Measurements from ENCODE around the gene DDAH1. TPM values are rescaled to one million over a fixed set of nuclear protein-coding genes. Genes with fewer than 3 reads are reported as not detected.

Gene DDAH1
- total RNA-seq, 1 donor from 2014 or later, result 12.0 TPM

- Histone ChIP-seq H3K27me3 (ENCODE audit: control insufficient read depth in 3 of 3, insufficient read depth in 3 of 3, low read length in 3 of 3) (no peaks in the 10 kb centered on the region), H3K9ac (ENCODE audit: low read depth in 1 of 3, low read length in 3 of 3) (no peak overlapping the region), H3K9me3 (ENCODE audit: control insufficient read depth in 3 of 3, low read length in 3 of 3) (no peaks in the 10 kb centered on the region), H3K4me1 (ENCODE audit: control insufficient read depth in 3 of 3, insufficient read depth in 3 of 3, low read length in 3 of 3) (peaks cover 18 to 22% (median 21%) of the 10 kb centered on the region in 3 donors), H3K27ac (ENCODE audit: low read depth, low read length) (peak overlapping the region; percentile 81), H3K4me3 (ENCODE audit: low read length in 3 of 3) (no peak overlapping the region), H3K36me3 (ENCODE audit: control insufficient read depth in 3 of 3, insufficient read depth in 3 of 3, low read length in 3 of 3) (no peaks in the 10 kb centered on the region)
Observed at GRCh38 chr1:85328713-85329397, 136.1 kb downstream of the DDAH1 start.

- Histone ChIP-seq H3K9ac (ENCODE audit: low read depth in 1 of 3, low read length in 3 of 3) (no peak overlapping the region), H3K27me3 (ENCODE audit: control insufficient read depth in 3 of 3, insufficient read depth in 3 of 3, low read length in 3 of 3) (no peaks in the 10 kb centered on the region), H3K9me3 (ENCODE audit: control insufficient read depth in 3 of 3, low read length in 3 of 3) (no peaks in the 10 kb centered on the region), H3K27ac (ENCODE audit: low read depth, low read length) (no peak overlapping the region), H3K36me3 (ENCODE audit: control insufficient read depth in 3 of 3, insufficient read depth in 3 of 3, low read length in 3 of 3) (no peaks in the 10 kb centered on the region), H3K4me1 (ENCODE audit: control insufficient read depth in 3 of 3, insufficient read depth in 3 of 3, low read length in 3 of 3) (peaks cover 18 to 22% (median 21%) of the 10 kb centered on the region in 3 donors), H3K4me3 (ENCODE audit: low read length in 3 of 3) (no peak overlapping the region)
Observed at GRCh38 chr1:85327759-85328158, 137.2 kb downstream of the DDAH1 start.

- H3K4me3 ChIP-seq (ENCODE audit: low read length in 3 of 3), result no peak overlapping the region
- H3K36me3 ChIP-seq (ENCODE audit: control insufficient read depth in 3 of 3, insufficient read depth in 3 of 3, low read length in 3 of 3), result no peaks in the 10 kb centered on the region
- no peak overlapping the region for H3K27ac ChIP-seq (ENCODE audit: low read depth, low read length)
- H3K27me3 ChIP-seq (ENCODE audit: control insufficient read depth in 3 of 3, insufficient read depth in 3 of 3, low read length in 3 of 3), result no peaks in the 10 kb centered on the region
- no peaks in the 10 kb centered on the region for H3K9me3 ChIP-seq (ENCODE audit: control insufficient read depth in 3 of 3, low read length in 3 of 3)
- H3K9ac ChIP-seq (ENCODE audit: low read depth in 1 of 3, low read length in 3 of 3), result no peak overlapping the region
- peaks cover 17 to 21% (median 18%) of the 10 kb centered on the region in 3 donors for H3K4me1 ChIP-seq (ENCODE audit: control insufficient read depth in 3 of 3, insufficient read depth in 3 of 3, low read length in 3 of 3)
Observed at GRCh38 chr1:85326851-85327250, 138.1 kb downstream of the DDAH1 start.

GRCh38 chr1:85326336-85326735, 138.6 kb downstream of the DDAH1 start:
- no peaks in the 10 kb centered on the region for H3K27me3 ChIP-seq (ENCODE audit: control insufficient read depth in 3 of 3, insufficient read depth in 3 of 3, low read length in 3 of 3)
- no peaks in the 10 kb centered on the region for H3K36me3 ChIP-seq (ENCODE audit: control insufficient read depth in 3 of 3, insufficient read depth in 3 of 3, low read length in 3 of 3)
- H3K4me3 ChIP-seq (ENCODE audit: low read length in 3 of 3), result no peak overlapping the region
- H3K27ac ChIP-seq (ENCODE audit: low read depth, low read length), result no peak overlapping the region
- H3K9me3 ChIP-seq (ENCODE audit: control insufficient read depth in 3 of 3, low read length in 3 of 3), result no peaks in the 10 kb centered on the region
- H3K9ac ChIP-seq (ENCODE audit: low read depth in 1 of 3, low read length in 3 of 3), result no peak overlapping the region
- peaks cover 17 to 21% (median 18%) of the 10 kb centered on the region in 3 donors for H3K4me1 ChIP-seq (ENCODE audit: control insufficient read depth in 3 of 3, insufficient read depth in 3 of 3, low read length in 3 of 3)

- Histone ChIP-seq H3K4me1 (ENCODE audit: control insufficient read depth in 3 of 3, insufficient read depth in 3 of 3, low read length in 3 of 3) (peaks cover 15 to 20% (median 18%) of the 10 kb centered on the region in 3 donors), H3K27ac (ENCODE audit: low read depth, low read length) (no peak overlapping the region), H3K9ac (ENCODE audit: low read depth in 1 of 3, low read length in 3 of 3) (no peak overlapping the region), H3K4me3 (ENCODE audit: low read length in 3 of 3) (no peak overlapping the region), H3K9me3 (ENCODE audit: control insufficient read depth in 3 of 3, low read length in 3 of 3) (no peaks in the 10 kb centered on the region), H3K27me3 (ENCODE audit: control insufficient read depth in 3 of 3, insufficient read depth in 3 of 3, low read length in 3 of 3) (no peaks in the 10 kb centered on the region), H3K36me3 (ENCODE audit: control insufficient read depth in 3 of 3, insufficient read depth in 3 of 3, low read length in 3 of 3) (no peaks in the 10 kb centered on the region)
Observed at GRCh38 chr1:85325920-85326319, 139.0 kb downstream of the DDAH1 start.

GRCh38 chr1:85323770-85324169, 141.2 kb downstream of the DDAH1 start:
- H3K4me3 ChIP-seq (ENCODE audit: low read length in 3 of 3), result no peak overlapping the region
- peaks cover 0 to 2% (median 2%) of the 10 kb centered on the region in 3 donors for H3K4me1 ChIP-seq (ENCODE audit: control insufficient read depth in 3 of 3, insufficient read depth in 3 of 3, low read length in 3 of 3)
- H3K36me3 ChIP-seq (ENCODE audit: control insufficient read depth in 3 of 3, insufficient read depth in 3 of 3, low read length in 3 of 3), result no peaks in the 10 kb centered on the region
- no peaks in the 10 kb centered on the region for H3K9me3 ChIP-seq (ENCODE audit: control insufficient read depth in 3 of 3, low read length in 3 of 3)
- no peak overlapping the region for H3K27ac ChIP-seq (ENCODE audit: low read depth, low read length)
- H3K27me3 ChIP-seq (ENCODE audit: control insufficient read depth in 3 of 3, insufficient read depth in 3 of 3, low read length in 3 of 3), result no peaks in the 10 kb centered on the region
- H3K9ac ChIP-seq (ENCODE audit: low read depth in 1 of 3, low read length in 3 of 3), result no peak overlapping the region

GRCh38 chr1:85322655-85323054, 142.3 kb downstream of the DDAH1 start:
- H3K36me3 ChIP-seq (ENCODE audit: control insufficient read depth in 3 of 3, insufficient read depth in 3 of 3, low read length in 3 of 3), result no peaks in the 10 kb centered on the region
- H3K27me3 ChIP-seq (ENCODE audit: control insufficient read depth in 3 of 3, insufficient read depth in 3 of 3, low read length in 3 of 3), result no peaks in the 10 kb centered on the region
- peaks cover 0 to 2% (median 0%) of the 10 kb centered on the region in 3 donors for H3K4me1 ChIP-seq (ENCODE audit: control insufficient read depth in 3 of 3, insufficient read depth in 3 of 3, low read length in 3 of 3)
- no peaks in the 10 kb centered on the region for H3K9me3 ChIP-seq (ENCODE audit: control insufficient read depth in 3 of 3, low read length in 3 of 3)
- H3K27ac ChIP-seq (ENCODE audit: low read depth, low read length), result no peak overlapping the region
- no peak overlapping the region for H3K9ac ChIP-seq (ENCODE audit: low read depth in 1 of 3, low read length in 3 of 3)
- no peak overlapping the region for H3K4me3 ChIP-seq (ENCODE audit: low read length in 3 of 3)

GRCh38 chr1:85321237-85321964, 143.6 kb downstream of the DDAH1 start:
- Histone ChIP-seq H3K9ac (ENCODE audit: low read depth in 1 of 3, low read length in 3 of 3) (no peak overlapping the region), H3K27me3 (ENCODE audit: control insufficient read depth in 3 of 3, insufficient read depth in 3 of 3, low read length in 3 of 3) (no peaks in the 10 kb centered on the region), H3K36me3 (ENCODE audit: control insufficient read depth in 3 of 3, insufficient read depth in 3 of 3, low read length in 3 of 3) (no peaks in the 10 kb centered on the region), H3K4me3 (ENCODE audit: low read length in 3 of 3) (no peak overlapping the region), H3K27ac (ENCODE audit: low read depth, low read length) (no peak overlapping the region), H3K4me1 (ENCODE audit: control insufficient read depth in 3 of 3, insufficient read depth in 3 of 3, low read length in 3 of 3) (peaks cover 0 to 6% (median 5%) of the 10 kb centered on the region in 3 donors), H3K9me3 (ENCODE audit: control insufficient read depth in 3 of 3, low read length in 3 of 3) (no peaks in the 10 kb centered on the region)

- Histone ChIP-seq H3K36me3 (ENCODE audit: control insufficient read depth in 3 of 3, insufficient read depth in 3 of 3, low read length in 3 of 3) (no peaks in the 10 kb centered on the region), H3K27ac (ENCODE audit: low read depth, low read length) (no peak overlapping the region), H3K27me3 (ENCODE audit: control insufficient read depth in 3 of 3, insufficient read depth in 3 of 3, low read length in 3 of 3) (no peaks in the 10 kb centered on the region), H3K4me3 (ENCODE audit: low read length in 3 of 3) (no peak overlapping the region), H3K4me1 (ENCODE audit: control insufficient read depth in 3 of 3, insufficient read depth in 3 of 3, low read length in 3 of 3) (peaks cover 3 to 8% (median 8%) of the 10 kb centered on the region in 3 donors), H3K9ac (ENCODE audit: low read depth in 1 of 3, low read length in 3 of 3) (no peak overlapping the region), H3K9me3 (ENCODE audit: control insufficient read depth in 3 of 3, low read length in 3 of 3) (no peaks in the 10 kb centered on the region)
Observed at GRCh38 chr1:85320371-85321131, 144.4 kb downstream of the DDAH1 start.

- no peak overlapping the region for H3K4me3 ChIP-seq (ENCODE audit: low read length in 3 of 3)
- H3K36me3 ChIP-seq (ENCODE audit: control insufficient read depth in 3 of 3, insufficient read depth in 3 of 3, low read length in 3 of 3), result no peaks in the 10 kb centered on the region
- no peak overlapping the region for H3K27ac ChIP-seq (ENCODE audit: low read depth, low read length)
- peaks cover 7 to 13% (median 11%) of the 10 kb centered on the region in 3 donors for H3K4me1 ChIP-seq (ENCODE audit: control insufficient read depth in 3 of 3, insufficient read depth in 3 of 3, low read length in 3 of 3)
- H3K9ac ChIP-seq (ENCODE audit: low read depth in 1 of 3, low read length in 3 of 3), result no peak overlapping the region
- no peaks in the 10 kb centered on the region for H3K9me3 ChIP-seq (ENCODE audit: control insufficient read depth in 3 of 3, low read length in 3 of 3)
- no peaks in the 10 kb centered on the region for H3K27me3 ChIP-seq (ENCODE audit: control insufficient read depth in 3 of 3, insufficient read depth in 3 of 3, low read length in 3 of 3)
Observed at GRCh38 chr1:85319931-85320330, 145.0 kb downstream of the DDAH1 start.
